ENCODE measurements around the gene MED26.

Gene MED26

GRCh38 chr19:16588824-16589577 is 39.0 kb downstream of the MED26 start:
- DNase-seq (ENCODE audit: low read depth, low spot score) = no peak

GRCh38 chr19:16587833-16588823 is 39.9 kb downstream of the MED26 start:
- no peak for DNase-seq (ENCODE audit: low read depth, low spot score)

GRCh38 chr19:16586991-16587832 is 40.8 kb downstream of the MED26 start:
- no peak for DNase-seq (ENCODE audit: low read depth, low spot score)

- no peak for DNase-seq (ENCODE audit: low read depth, low spot score)
Observed at GRCh38 chr19:16586477-16586871, 41.5 kb downstream of the MED26 start.

- no peak for DNase-seq (ENCODE audit: low read depth, low spot score)
Observed at GRCh38 chr19:16585808-16586476, 42.1 kb downstream of the MED26 start.

- no peak for DNase-seq (ENCODE audit: low read depth, low spot score)
Observed at GRCh38 chr19:16585094-16585801, 42.8 kb downstream of the MED26 start.

GRCh38 chr19:16584248-16585093 is 43.5 kb downstream of the MED26 start:
- DNase-seq (ENCODE audit: low read depth, low spot score) = peak; percentile 24

- no peak for DNase-seq (ENCODE audit: low read depth, low spot score)
Observed at GRCh38 chr19:16582486-16583261, 45.3 kb downstream of the MED26 start.

GRCh38 chr19:16581971-16582343 is 46.0 kb downstream of the MED26 start:
- DNase-seq (ENCODE audit: low read depth, low spot score) = no peak

GRCh38 chr19:16581145-16581970 is 46.6 kb downstream of the MED26 start:
- DNase-seq (ENCODE audit: low read depth, low spot score) = no peak

- no peak for DNase-seq (ENCODE audit: low read depth, low spot score)
Observed at GRCh38 chr19:16579381-16579780, 48.6 kb downstream of the MED26 start.

GRCh38 chr19:16577531-16577985 is 50.4 kb downstream of the MED26 start:
- DNase-seq (ENCODE audit: low read depth, low spot score) = no peak

GRCh38 chr19:16576690-16577530 is 51.1 kb downstream of the MED26 start:
- no peak for DNase-seq (ENCODE audit: low read depth, low spot score)

GRCh38 chr19:16575861-16576689 is 51.9 kb downstream of the MED26 start:
- no peak for DNase-seq (ENCODE audit: low read depth, low spot score)

- no peak for DNase-seq (ENCODE audit: low read depth, low spot score)
Observed at GRCh38 chr19:16575282-16575681, 52.7 kb downstream of the MED26 start.

GRCh38 chr19:16573925-16574324 is 54.1 kb downstream of the MED26 start:
- no peak for DNase-seq (ENCODE audit: low read depth, low spot score)

All from smooth muscle cell of the brain vasculature (primary cell).